ENCODE data around the gene ZCCHC24. TPM values are rescaled to one million over a fixed set of nuclear protein-coding genes. Genes with fewer than 3 reads are reported as not detected.

Gene ZCCHC24
- polyA plus RNA-seq, 4 donors, result 0.89 to 13.0 (median 11.4) TPM

GRCh38 chr10:79427965-79428364 is 17.5 kb downstream of the ZCCHC24 start:
- WGBS, 3 donors, result 93 to 97% (median 96%) methylated on average over 3 of the region's 3 CpGs
- DNase-seq (no peak), FAIRE-seq (no peak)
- Histone ChIP-seq H3K4me3 (ENCODE audit: low read depth in 1 of 3, low read length in 3 of 3) (no peak overlapping the region), H3K27me3 (ENCODE audit: control insufficient read depth in 3 of 3, insufficient read depth in 3 of 3, low read length in 3 of 3) (no peaks in the 10 kb centered on the region), H3K27ac (ENCODE audit: low read depth in 1 of 3, low read length in 2 of 3) (no peak overlapping the region), H3K36me3 (ENCODE audit: control insufficient read depth in 3 of 3, insufficient read depth in 2 of 3, low read depth in 1 of 3, low read length in 3 of 3) (peaks cover 0 to 33% (median 0%) of the 10 kb centered on the region in 3 donors), H3K9me3 (ENCODE audit: control insufficient read depth in 2 of 2, insufficient read depth in 1 of 2, low read depth in 1 of 2, low read length in 1 of 2) (no peaks in the 10 kb centered on the region), H3K4me1 (ENCODE audit: control insufficient read depth in 3 of 3, insufficient read depth in 2 of 3, low read depth in 1 of 3, low read length in 2 of 3) (peaks cover 0 to 45% (median 0%) of the 10 kb centered on the region in 3 donors)

- DNase-seq (no peak), FAIRE-seq (no peak)
- Histone ChIP-seq H3K27ac (ENCODE audit: low read depth in 1 of 3, low read length in 2 of 3) (peak overlapping the region in 1 of 3 donors; percentile 76), H3K27me3 (ENCODE audit: control insufficient read depth in 3 of 3, insufficient read depth in 3 of 3, low read length in 3 of 3) (no peaks in the 10 kb centered on the region), H3K36me3 (ENCODE audit: control insufficient read depth in 3 of 3, insufficient read depth in 2 of 3, low read depth in 1 of 3, low read length in 3 of 3) (peaks cover 0 to 30% (median 0%) of the 10 kb centered on the region in 3 donors), H3K4me1 (ENCODE audit: control insufficient read depth in 3 of 3, insufficient read depth in 2 of 3, low read depth in 1 of 3, low read length in 2 of 3) (peaks cover 0 to 21% (median 0%) of the 10 kb centered on the region in 3 donors), H3K4me3 (ENCODE audit: low read depth in 1 of 3, low read length in 3 of 3) (no peak overlapping the region), H3K9me3 (ENCODE audit: control insufficient read depth in 2 of 2, insufficient read depth in 1 of 2, low read depth in 1 of 2, low read length in 1 of 2) (no peaks in the 10 kb centered on the region)
- WGBS, 3 donors, result 67 to 72% (median 67%) methylated on average over 5 of the region's 5 CpGs
Measured at GRCh38 chr10:79425074-79425532, 20.3 kb downstream of the ZCCHC24 start.

GRCh38 chr10:79424221-79425073 is 21.0 kb downstream of the ZCCHC24 start:
- FAIRE-seq, result no peak
- H3K4me3 ChIP-seq (ENCODE audit: low read depth in 1 of 3, low read length in 3 of 3), result no peak overlapping the region
- no peaks in the 10 kb centered on the region for H3K27me3 ChIP-seq (ENCODE audit: control insufficient read depth in 3 of 3, insufficient read depth in 3 of 3, low read length in 3 of 3)
- peak overlapping the region in 2 of 3 donors; percentile 4 to 76 for H3K27ac ChIP-seq (ENCODE audit: low read depth in 1 of 3, low read length in 2 of 3)
- peak; percentile 53 to 93 for DNase-seq
- H3K4me1 ChIP-seq (ENCODE audit: control insufficient read depth in 3 of 3, insufficient read depth in 2 of 3, low read depth in 1 of 3, low read length in 2 of 3), result peaks cover 0 to 16% (median 0%) of the 10 kb centered on the region in 3 donors
- peaks cover 0 to 29% (median 0%) of the 10 kb centered on the region in 3 donors for H3K36me3 ChIP-seq (ENCODE audit: control insufficient read depth in 3 of 3, insufficient read depth in 2 of 3, low read depth in 1 of 3, low read length in 3 of 3)
- H3K9me3 ChIP-seq (ENCODE audit: control insufficient read depth in 2 of 2, insufficient read depth in 1 of 2, low read depth in 1 of 2, low read length in 1 of 2), result no peaks in the 10 kb centered on the region
- WGBS, 3 donors, result 20 to 55% (median 33%) methylated on average over 11 of the region's 11 CpGs

GRCh38 chr10:79422178-79422892 is 23.1 kb downstream of the ZCCHC24 start:
- no peak for FAIRE-seq
- Histone ChIP-seq H3K9me3 (ENCODE audit: control insufficient read depth in 2 of 2, insufficient read depth in 1 of 2, low read depth in 1 of 2, low read length in 1 of 2) (no peaks in the 10 kb centered on the region), H3K27me3 (ENCODE audit: control insufficient read depth in 3 of 3, insufficient read depth in 3 of 3, low read length in 3 of 3) (no peaks in the 10 kb centered on the region), H3K4me3 (ENCODE audit: low read depth in 1 of 3, low read length in 3 of 3) (no peak overlapping the region), H3K36me3 (ENCODE audit: control insufficient read depth in 3 of 3, insufficient read depth in 2 of 3, low read depth in 1 of 3, low read length in 3 of 3) (peaks cover 0 to 50% (median 0%) of the 10 kb centered on the region in 3 donors), H3K4me1 (ENCODE audit: control insufficient read depth in 3 of 3, insufficient read depth in 2 of 3, low read depth in 1 of 3, low read length in 2 of 3) (peaks cover 0 to 16% (median 0%) of the 10 kb centered on the region in 3 donors), H3K27ac (ENCODE audit: low read depth in 1 of 3, low read length in 2 of 3) (peak overlapping the region in 1 of 3 donors; percentile 38)
- WGBS, 3 donors, result 73 to 89% (median 84%) methylated on average over 8 to 9 of the region's 9 CpGs
- DNase-seq, result no peak

GRCh38 chr10:79420974-79421688 is 24.3 kb downstream of the ZCCHC24 start:
- Histone ChIP-seq H3K36me3 (ENCODE audit: control insufficient read depth in 3 of 3, insufficient read depth in 2 of 3, low read depth in 1 of 3, low read length in 3 of 3) (peaks cover 0 to 56% (median 0%) of the 10 kb centered on the region in 3 donors), H3K27me3 (ENCODE audit: control insufficient read depth in 3 of 3, insufficient read depth in 3 of 3, low read length in 3 of 3) (no peaks in the 10 kb centered on the region), H3K9me3 (ENCODE audit: control insufficient read depth in 2 of 2, insufficient read depth in 1 of 2, low read depth in 1 of 2, low read length in 1 of 2) (no peaks in the 10 kb centered on the region), H3K4me3 (ENCODE audit: low read depth in 1 of 3, low read length in 3 of 3) (no peak overlapping the region), H3K27ac (ENCODE audit: low read depth in 1 of 3, low read length in 2 of 3) (no peak overlapping the region), H3K4me1 (ENCODE audit: control insufficient read depth in 3 of 3, insufficient read depth in 2 of 3, low read depth in 1 of 3, low read length in 2 of 3) (peaks cover 0 to 16% (median 0%) of the 10 kb centered on the region in 3 donors)
- 78 to 84% (median 83%) methylated on average over 12 of the region's 12 CpGs for WGBS, 3 donors
- DNase-seq (no peak), FAIRE-seq (no peak)

- WGBS, 3 donors, result 92 to 94% (median 92%) methylated on average over 13 of the region's 13 CpGs
- FAIRE-seq, result no peak
Measured at GRCh38 chr10:79418886-79419595, 26.4 kb downstream of the ZCCHC24 start.

GRCh38 chr10:79418274-79418673 is 27.1 kb downstream of the ZCCHC24 start:
- FAIRE-seq, result no peak
- 72 to 75% (median 73%) methylated on average over 6 of the region's 6 CpGs for WGBS, 3 donors
- H3K27me3 ChIP-seq (ENCODE audit: control insufficient read depth in 3 of 3, insufficient read depth in 3 of 3, low read length in 3 of 3), result no peaks in the 10 kb centered on the region
- H3K36me3 ChIP-seq (ENCODE audit: control insufficient read depth in 3 of 3, insufficient read depth in 2 of 3, low read depth in 1 of 3, low read length in 3 of 3), result peaks cover 0 to 59% (median 0%) of the 10 kb centered on the region in 3 donors
- no peak overlapping the region for H3K27ac ChIP-seq (ENCODE audit: low read depth in 1 of 3, low read length in 2 of 3)
- no peak for DNase-seq
- no peaks in the 10 kb centered on the region for H3K9me3 ChIP-seq (ENCODE audit: control insufficient read depth in 2 of 2, insufficient read depth in 1 of 2, low read depth in 1 of 2, low read length in 1 of 2)
- H3K4me3 ChIP-seq (ENCODE audit: low read depth in 1 of 3, low read length in 3 of 3), result no peak overlapping the region
- peaks cover 0 to 8% (median 0%) of the 10 kb centered on the region in 3 donors for H3K4me1 ChIP-seq (ENCODE audit: control insufficient read depth in 3 of 3, insufficient read depth in 2 of 3, low read depth in 1 of 3, low read length in 2 of 3)

More at GRCh38 chr10:79418886-79419595, 26.4 kb downstream of the ZCCHC24 start:
- Histone ChIP-seq H3K9me3 (ENCODE audit: control insufficient read depth in 2 of 2, insufficient read depth in 1 of 2, low read depth in 1 of 2, low read length in 1 of 2) (no peaks in the 10 kb centered on the region), H3K27me3 (ENCODE audit: control insufficient read depth in 3 of 3, insufficient read depth in 3 of 3, low read length in 3 of 3) (no peaks in the 10 kb centered on the region), H3K4me3 (ENCODE audit: low read depth in 1 of 3, low read length in 3 of 3) (no peak overlapping the region), H3K27ac (ENCODE audit: low read depth in 1 of 3, low read length in 2 of 3) (no peak overlapping the region), H3K36me3 (ENCODE audit: control insufficient read depth in 3 of 3, insufficient read depth in 2 of 3, low read depth in 1 of 3, low read length in 3 of 3) (peaks cover 0 to 54% (median 0%) of the 10 kb centered on the region in 3 donors), H3K4me1 (ENCODE audit: control insufficient read depth in 3 of 3, insufficient read depth in 2 of 3, low read depth in 1 of 3, low read length in 2 of 3) (peaks cover 0 to 8% (median 0%) of the 10 kb centered on the region in 3 donors)
- no peak for DNase-seq

All from small intestine (tissue), 7 donors.